PC-9 (cell line): ENCODE results near the gene WNK3.

Experiments
- CTCF ChIP-seq: fragments of 200-600 bp; sonication (generic); conservative IDR thresholded peaks from 2 replicates; pipeline ENCODE4 v1.6.1; 2017; ENCODE audit warnings: mixed run types, antibody characterized with exemption, mild to moderate bottlenecking, moderate library complexity
- EZH2 ChIP-seq: fragments of 200-600 bp; sonication (generic); IDR thresholded peaks from 2 replicates; pipeline ENCODE4 v1.8.0; 2017; ENCODE audit warnings: antibody characterized with exemption, low read depth

- no peak for TF ChIP-seq EZH2
- no peak for TF ChIP-seq CTCF
These were observed 65.1 kb downstream of the WNK3 start for GRCh38 chrX:54292755-54293154.
